Thyroid gland (tissue), 4 donors: ENCODE data around the gene NCR2.

Experiments
- POLR2A ChIP-seq, 2 donors: fragments of 450-650 bp; IDR thresholded peaks; one replicate each; pipeline ENCODE4 v1.6.1; 2017; ENCODE audit warnings: antibody characterized with exemption in 2 of 2, mild to moderate bottlenecking in 2 of 2, moderate library complexity in 1 of 2
- TF ChIP-seq, protein P1 (sequence below), 6 experiments: fragments of 200-600 bp in 3 of 6; fragments of 450-650 bp in 3 of 6; sonication (generic) in 3 of 6; IDR thresholded peaks; one replicate each; pipeline ENCODE4 v1.5.1; 2016 to 2019; ENCODE audit warnings: antibody characterized with exemption in 6 of 6, mild to moderate bottlenecking in 2 of 6, inconsistent platforms in 1 of 6, moderate library complexity in 1 of 6

DNA sequence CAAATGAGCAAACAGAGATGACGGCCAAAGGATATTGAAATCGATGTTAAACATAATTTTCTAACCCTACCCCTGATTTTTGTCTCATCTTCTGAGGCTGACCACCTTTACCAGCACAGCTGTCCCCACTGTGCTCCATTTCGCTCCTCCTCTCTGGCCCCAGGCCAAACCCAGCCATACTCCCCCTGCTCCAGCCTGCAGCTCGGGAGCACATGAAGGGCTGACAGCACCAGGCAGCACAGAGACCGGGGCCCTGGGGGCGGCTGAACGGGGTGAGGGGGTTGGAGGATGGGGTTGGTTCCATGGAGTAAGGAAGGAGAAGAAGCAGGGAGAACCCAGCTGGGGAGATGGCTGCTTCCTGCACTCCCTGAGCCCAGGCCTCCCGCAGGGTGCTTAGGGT, 3.2 kb upstream of the NCR2 start:
- TF ChIP-seq, protein P1, sequence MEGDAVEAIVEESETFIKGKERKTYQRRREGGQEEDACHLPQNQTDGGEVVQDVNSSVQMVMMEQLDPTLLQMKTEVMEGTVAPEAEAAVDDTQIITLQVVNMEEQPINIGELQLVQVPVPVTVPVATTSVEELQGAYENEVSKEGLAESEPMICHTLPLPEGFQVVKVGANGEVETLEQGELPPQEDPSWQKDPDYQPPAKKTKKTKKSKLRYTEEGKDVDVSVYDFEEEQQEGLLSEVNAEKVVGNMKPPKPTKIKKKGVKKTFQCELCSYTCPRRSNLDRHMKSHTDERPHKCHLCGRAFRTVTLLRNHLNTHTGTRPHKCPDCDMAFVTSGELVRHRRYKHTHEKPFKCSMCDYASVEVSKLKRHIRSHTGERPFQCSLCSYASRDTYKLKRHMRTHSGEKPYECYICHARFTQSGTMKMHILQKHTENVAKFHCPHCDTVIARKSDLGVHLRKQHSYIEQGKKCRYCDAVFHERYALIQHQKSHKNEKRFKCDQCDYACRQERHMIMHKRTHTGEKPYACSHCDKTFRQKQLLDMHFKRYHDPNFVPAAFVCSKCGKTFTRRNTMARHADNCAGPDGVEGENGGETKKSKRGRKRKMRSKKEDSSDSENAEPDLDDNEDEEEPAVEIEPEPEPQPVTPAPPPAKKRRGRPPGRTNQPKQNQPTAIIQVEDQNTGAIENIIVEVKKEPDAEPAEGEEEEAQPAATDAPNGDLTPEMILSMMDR (IDR thresholded peaks at IDR 0.05): no peak
- no peak for TF ChIP-seq POLR2A (IDR thresholded peaks at IDR 0.05)
